Smooth muscle cell (in vitro differentiated cells): Measurements from ENCODE around the gene INAFM2. TPM values are rescaled to one million over a fixed set of nuclear protein-coding genes. Genes with fewer than 3 reads are reported as not detected.

ENCODE experiments used
- DNase-seq: peaks from one replicate; lab custom pipeline; 2025; ENCODE audit not compliant: unreplicated experiment; lab: John Stamatoyannopoulos, UW
- H2AFZ ChIP-seq: fragments of 200-600 bp; sonication (generic); 2 replicates; pipeline ENCODE4 v1.6.0; 2016; ENCODE audit warnings: antibody characterized with exemption, low read depth, mild to moderate bottlenecking
- H3F3A ChIP-seq: fragments of 200-600 bp; sonication (generic); 2 replicates; pipeline ENCODE4 v1.6.0; 2017; ENCODE audit warnings: antibody characterized with exemption, low read depth
- H3K27ac ChIP-seq: fragments of 200-600 bp; sonication (generic); 2 replicates; pipeline ENCODE4 v1.5.1; 2016; ENCODE audit warnings: low read depth, mild to moderate bottlenecking
- H3K27me3 ChIP-seq: fragments of 200-600 bp; sonication (generic); 2 replicates; pipeline ENCODE4 v1.6.1; 2016; ENCODE audit warnings: low read depth, mild to moderate bottlenecking
- H3K36me3 ChIP-seq: fragments of 200-600 bp; sonication (generic); 2 replicates; pipeline ENCODE4 v1.5.1; 2016; ENCODE audit warnings: low read depth
- H3K4me1 ChIP-seq: fragments of 200-600 bp; sonication (generic); 2 replicates; pipeline ENCODE4 v1.5.1; 2016; ENCODE audit warnings: low read depth
- H3K4me2 ChIP-seq: fragments of 200-600 bp; sonication (generic); 2 replicates; pipeline ENCODE4 v1.6.0; 2016; ENCODE audit warnings: mild to moderate bottlenecking
- H3K4me3 ChIP-seq: fragments of 200-600 bp; sonication (generic); 2 replicates; pipeline ENCODE4 v1.5.1; 2016; ENCODE audit warnings: mild to moderate bottlenecking
- H3K79me2 ChIP-seq: fragments of 200-600 bp; sonication (generic); 2 replicates; pipeline ENCODE4 v1.6.0; 2016; ENCODE audit warnings: low read depth, mild to moderate bottlenecking
- H3K9ac ChIP-seq: fragments of 200-600 bp; sonication (generic); 2 replicates; pipeline ENCODE4 v1.6.0; 2016; ENCODE audit warnings: low read depth
- H3K9me3 ChIP-seq: fragments of 200-600 bp; sonication (generic); replicated peaks from 2 replicates; pipeline ENCODE4 v1.5.1; 2016; ENCODE audit warnings: low read depth
- H4K20me1 ChIP-seq: fragments of 200-600 bp; sonication (generic); 2 replicates; pipeline ENCODE4 v1.6.0; 2016; ENCODE audit warnings: low read depth
- WGBS: methylation state at CpG from one replicate; pipeline ENCODE4 v1.1.7; 2016; ENCODE audit warnings: low lambda C conversion rate; 5-methylcytosine and 5-hydroxymethylcytosine counted together
- polyA plus RNA-seq: library from polyadenylated mRNA; unstranded; fragments of >200 nt; fragmentation: Nextera tagmentation; extraction: Ambion mirVana; gene quantifications from 2 replicates; pipeline ENCODE4 v1.2.1, GENCODE V29; 2016
- total RNA-seq: library from RNA; depleted of rRNA; stranded (reverse); fragments of >200 nt; gene quantifications from 2 replicates; pipeline ENCODE4 v1.2.3, GENCODE V29; 2014
- TF ChIP-seq, protein P1 (sequence below): fragments of 200-600 bp; sonication (generic); IDR thresholded peaks from 2 replicates; pipeline ENCODE4 v1.5.1; 2017; ENCODE audit warnings: borderline replicate concordance, mild to moderate bottlenecking, antibody characterized with exemption; ENCODE audit not compliant: insufficient read depth, poor library complexity, severe bottlenecking

Gene INAFM2
- total and polyA plus RNA-seq, 2 experiments from 2014 or later: 23.9 to 28.1 TPM

DNA sequence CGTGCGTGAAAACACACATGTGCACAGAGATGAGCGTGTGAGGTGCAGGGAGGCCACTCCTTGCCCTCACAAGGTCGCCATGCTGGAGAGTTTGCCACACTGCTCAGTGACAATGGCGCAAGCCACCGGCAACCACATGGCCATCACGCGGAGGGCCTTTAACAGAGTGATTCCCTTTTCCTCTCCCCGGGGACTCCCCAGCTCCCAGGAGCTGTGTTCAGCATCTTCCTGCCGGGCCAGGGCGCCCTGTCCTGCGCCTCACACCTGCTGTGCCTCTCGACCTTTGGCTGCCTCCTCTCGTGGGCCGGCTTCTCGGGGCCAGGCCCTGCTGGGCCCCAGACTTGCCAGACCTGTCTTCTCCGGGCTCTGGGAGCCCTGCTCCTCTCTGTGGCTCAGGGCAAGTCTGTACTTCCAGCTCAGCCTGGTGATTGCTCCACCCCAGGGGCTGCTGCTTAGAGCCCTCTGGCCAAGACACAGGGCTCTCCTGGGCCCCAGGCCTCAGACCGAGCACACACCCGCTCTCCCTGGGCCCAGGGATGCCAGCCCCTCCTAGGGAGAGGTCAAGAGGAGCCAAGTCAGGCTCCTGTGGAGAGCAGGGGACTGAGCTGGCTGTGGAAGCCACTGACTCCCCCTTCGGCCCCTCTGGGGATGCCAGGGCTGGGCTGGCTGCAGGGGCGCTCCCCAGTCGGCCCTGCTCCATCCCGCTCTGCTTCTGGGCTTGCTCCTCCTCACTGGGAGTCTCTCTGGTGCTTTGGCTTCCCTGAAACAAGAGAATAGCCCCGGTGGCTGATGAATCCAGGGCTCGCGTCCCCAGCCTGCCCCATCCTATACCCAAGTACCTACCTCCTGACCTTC is 11.7 kb downstream of the INAFM2 start:
- no peaks in the 10 kb centered on the region for H3K27me3 ChIP-seq
- peak overlapping the region; percentile 87 for H3K27ac ChIP-seq
- no peaks in the 10 kb centered on the region for H3K36me3 ChIP-seq
- no peaks in the 10 kb centered on the region for H4K20me1 ChIP-seq
- H3K9ac ChIP-seq: peak overlapping the region; percentile 7
- peaks cover 29% of the 10 kb centered on the region for H3K4me1 ChIP-seq
- TF ChIP-seq, protein P1, sequence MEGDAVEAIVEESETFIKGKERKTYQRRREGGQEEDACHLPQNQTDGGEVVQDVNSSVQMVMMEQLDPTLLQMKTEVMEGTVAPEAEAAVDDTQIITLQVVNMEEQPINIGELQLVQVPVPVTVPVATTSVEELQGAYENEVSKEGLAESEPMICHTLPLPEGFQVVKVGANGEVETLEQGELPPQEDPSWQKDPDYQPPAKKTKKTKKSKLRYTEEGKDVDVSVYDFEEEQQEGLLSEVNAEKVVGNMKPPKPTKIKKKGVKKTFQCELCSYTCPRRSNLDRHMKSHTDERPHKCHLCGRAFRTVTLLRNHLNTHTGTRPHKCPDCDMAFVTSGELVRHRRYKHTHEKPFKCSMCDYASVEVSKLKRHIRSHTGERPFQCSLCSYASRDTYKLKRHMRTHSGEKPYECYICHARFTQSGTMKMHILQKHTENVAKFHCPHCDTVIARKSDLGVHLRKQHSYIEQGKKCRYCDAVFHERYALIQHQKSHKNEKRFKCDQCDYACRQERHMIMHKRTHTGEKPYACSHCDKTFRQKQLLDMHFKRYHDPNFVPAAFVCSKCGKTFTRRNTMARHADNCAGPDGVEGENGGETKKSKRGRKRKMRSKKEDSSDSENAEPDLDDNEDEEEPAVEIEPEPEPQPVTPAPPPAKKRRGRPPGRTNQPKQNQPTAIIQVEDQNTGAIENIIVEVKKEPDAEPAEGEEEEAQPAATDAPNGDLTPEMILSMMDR: no peak
- H3K4me2 ChIP-seq: peak overlapping the region; percentile 67
- H2AFZ ChIP-seq: no peak overlapping the region
- 91% methylated on average over 26 of the region's 26 CpGs for WGBS
- no peaks in the 10 kb centered on the region for H3K79me2 ChIP-seq
- H3F3A ChIP-seq: peaks cover 20% of the 10 kb centered on the region
- H3K9me3 ChIP-seq: no peaks in the 10 kb centered on the region
- H3K4me3 ChIP-seq: no peak overlapping the region
- DNase-seq: no peak

DNA sequence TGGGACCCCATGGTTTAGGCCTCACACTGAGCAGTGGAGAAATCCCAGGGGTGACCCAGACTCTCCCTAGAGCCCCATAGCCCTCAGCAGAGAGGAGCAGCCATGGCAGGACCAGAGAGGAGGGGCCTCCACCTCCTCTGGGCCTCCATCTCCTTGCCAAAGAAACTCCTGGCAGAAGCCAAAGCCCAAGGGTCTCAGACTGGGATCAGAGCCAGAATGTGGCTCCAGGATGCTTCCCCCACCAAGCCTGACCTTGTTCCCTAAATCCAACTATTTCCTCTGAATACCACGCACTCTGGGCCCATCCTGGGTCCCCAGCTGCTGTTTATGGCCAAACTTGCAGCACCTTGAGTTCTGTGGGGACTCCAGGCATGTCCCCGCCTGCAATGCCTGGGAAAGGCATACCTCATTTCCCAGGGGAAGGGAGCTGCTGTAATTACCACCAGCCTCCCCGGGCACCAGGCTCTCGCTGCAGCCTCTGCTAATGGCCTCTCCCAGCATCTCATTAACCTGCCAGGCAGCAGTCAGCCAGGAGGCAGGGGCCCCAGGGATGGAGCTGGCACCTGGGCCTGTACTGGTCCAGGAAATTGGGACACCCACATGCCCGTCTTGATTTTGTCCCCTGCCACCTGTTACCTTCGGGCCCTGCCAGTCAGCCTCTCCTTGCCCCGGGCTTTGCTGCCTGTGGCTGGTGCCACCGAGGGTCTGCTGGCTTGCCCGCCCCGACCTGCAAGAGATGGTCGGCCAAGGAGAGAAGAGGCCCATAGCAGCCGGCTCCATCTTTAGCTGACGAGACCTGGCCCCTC is 12.6 kb downstream of the INAFM2 start:
- Histone ChIP-seq H3K36me3 (no peaks in the 10 kb centered on the region), H3K4me3 (no peak overlapping the region), H4K20me1 (no peaks in the 10 kb centered on the region), H3K79me2 (no peaks in the 10 kb centered on the region), H2AFZ (no peak overlapping the region), H3K4me1 (peaks cover 32% of the 10 kb centered on the region), H3K27ac (peak overlapping the region; percentile 87), H3K27me3 (no peaks in the 10 kb centered on the region), H3K4me2 (no peak overlapping the region), H3K9me3 (no peaks in the 10 kb centered on the region), H3K9ac (no peak overlapping the region), H3F3A (peaks cover 23% of the 10 kb centered on the region)
- TF ChIP-seq, protein P1: no peak
- WGBS: 84% methylated on average over 13 of the region's 13 CpGs
- no peak for DNase-seq

DNA sequence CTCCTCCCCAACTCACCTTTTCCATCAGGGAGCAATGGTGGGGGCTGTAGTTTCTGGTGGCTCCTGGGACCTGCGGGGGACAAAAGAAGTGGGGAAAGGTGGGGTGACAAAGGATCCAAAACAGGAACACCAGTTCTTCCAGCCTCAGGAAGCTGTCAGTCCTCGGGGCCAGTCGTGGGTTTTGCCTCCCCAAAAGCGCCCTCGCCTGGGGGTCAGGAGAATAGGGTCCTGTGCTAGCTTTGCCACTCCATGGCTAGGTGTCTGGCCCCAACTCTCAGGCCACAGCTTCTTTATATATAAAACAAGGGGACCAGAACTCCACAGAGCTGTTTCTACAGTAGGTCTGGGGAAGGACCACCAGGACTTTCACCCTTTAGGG is 13.2 kb downstream of the INAFM2 start:
- Histone ChIP-seq H3K79me2 (no peaks in the 10 kb centered on the region), H3K4me3 (no peak overlapping the region), H3K9me3 (no peaks in the 10 kb centered on the region), H3K9ac (no peak overlapping the region), H4K20me1 (no peaks in the 10 kb centered on the region), H3K36me3 (no peaks in the 10 kb centered on the region), H3K27ac (peak overlapping the region; percentile 24), H3K27me3 (no peaks in the 10 kb centered on the region), H3K4me2 (no peak overlapping the region), H3K4me1 (peaks cover 34% of the 10 kb centered on the region), H3F3A (peaks cover 29% of the 10 kb centered on the region), H2AFZ (no peak overlapping the region)
- 59% methylated on average over 5 of the region's 5 CpGs for WGBS
- DNase-seq: no peak
- TF ChIP-seq, protein P1: no peak
